B cell (primary cell): ENCODE measurements around the gene CRMP1. TPM values are rescaled to one million over a fixed set of nuclear protein-coding genes. Genes with fewer than 3 reads are reported as not detected.
A peak's percentile ranks its signal among the peaks of the same experiment; 100 is the strongest.

Source experiments
- ATAC-seq: fragments of 200-7000 bp; cut with Tn5 transposase; one replicate; pipeline ENCODE4 v1.10.0; 2021; ENCODE audit warnings: low read depth, mild to moderate bottlenecking, moderate number of reproducible peaks, moderate library complexity
- CTCF ChIA-PET: fragments of 350-600 bp; sonication (Branson Sonifier 250); formaldehyde crosslinking; loops from one replicate; lab custom pipeline; 2021; ENCODE audit warnings: antibody characterized with exemption, inconsistent platforms; lab: Charles Lee
- POLR2A ChIA-PET: fragments of 350-600 bp; sonication (Branson Sonifier 250); formaldehyde crosslinking; loops from one replicate; lab custom pipeline; 2021; ENCODE audit warnings: antibody characterized with exemption; lab: Charles Lee
- DNase-seq: peaks from one replicate; pipeline ENCODE4 v3.0.0; 2013
- H2AFZ ChIP-seq: 2 replicates; pipeline ENCODE4 v1.6.1; 2012; ENCODE audit warnings: mild to moderate bottlenecking, low read depth, low read length; ENCODE audit not compliant: insufficient read depth, poor library complexity, severe bottlenecking
- H3K27ac ChIP-seq, 2 donors: 1 replicate in 1 of 2; 2 replicates in 1 of 2; pipeline ENCODE4 v1.5.1; 2012 to 2013; ENCODE audit warnings: low read length in 2 of 2, mild to moderate bottlenecking in 2 of 2, moderate library complexity in 1 of 2
- H3K27me3 ChIP-seq, 4 experiments: fragments of 200-600 bp in 1 of 4; sonication (generic) in 1 of 4; replicated peaks in 1 of 4; 1 replicate in 2 of 4; 2 replicates in 2 of 4; pipeline versions ENCODE4 v1.6.1 to v1.7.0; 2013 to 2016; ENCODE audit warnings: low read length in 3 of 4, mild to moderate bottlenecking in 2 of 4, mixed read lengths in 1 of 4, moderate library complexity in 1 of 4; ENCODE audit not compliant: insufficient read depth in 4 of 4, control insufficient read depth in 3 of 4; ENCODE audit errors: control extremely low read depth in 1 of 4
- H3K36me3 ChIP-seq, 2 experiments: replicated peaks in 1 of 2; 1 replicate in 1 of 2; 2 replicates in 1 of 2; pipeline versions ENCODE4 v1.6.1 to v1.7.1; 2013; ENCODE audit warnings: low read length in 1 of 2; ENCODE audit not compliant: insufficient read depth in 2 of 2, control insufficient read depth in 1 of 2; ENCODE audit errors: control extremely low read depth in 1 of 2, extremely low read depth in 1 of 2
- H3K4me1 ChIP-seq, 2 donors: fragments of 200-600 bp in 1 of 2; sonication (generic) in 1 of 2; 1 replicate in 1 of 2; 2 replicates in 1 of 2; pipeline versions ENCODE4 v1.5.1 to v1.6.1; 2013 to 2017; ENCODE audit warnings: low read length in 2 of 2; ENCODE audit not compliant: control insufficient read depth in 2 of 2, insufficient read depth in 2 of 2
- H3K4me2 ChIP-seq: replicated peaks from 2 replicates; pipeline ENCODE3; 2012; ENCODE audit warnings: mild to moderate bottlenecking, low read depth, low read length; ENCODE audit not compliant: poor library complexity, severe bottlenecking
- H3K4me3 ChIP-seq, 5 experiments: fragments of 200-600 bp in 1 of 5; sonication (generic) in 1 of 5; 1 replicate in 3 of 5; 2 replicates in 2 of 5; pipeline versions ENCODE4 v1.5.1 to v1.7.0; 2011 to 2016; ENCODE audit warnings: low read length in 4 of 5, mild to moderate bottlenecking in 4 of 5, low read depth in 2 of 5, control low read depth in 1 of 5, moderate library complexity in 1 of 5; ENCODE audit not compliant: insufficient read depth in 1 of 5; ENCODE audit errors: control extremely low read depth in 1 of 5, extremely low read depth in 1 of 5
- H3K79me2 ChIP-seq: fragments of 200-600 bp; sonication (generic); one replicate; pipeline ENCODE4 v1.6.0; 2016; ENCODE audit warnings: low read length; ENCODE audit not compliant: control insufficient read depth, insufficient read depth
- H3K9ac ChIP-seq: fragments of 200-600 bp; sonication (generic); 2 replicates; pipeline ENCODE4 v1.6.1; 2017; ENCODE audit warnings: mild to moderate bottlenecking, low read length, moderate library complexity
- H3K9me3 ChIP-seq, 3 donors: one replicate each; pipeline versions ENCODE4 v1.6.1 to v1.7.1; 2013; ENCODE audit warnings: low read length in 2 of 3; ENCODE audit not compliant: control insufficient read depth in 2 of 3, insufficient read depth in 1 of 3; ENCODE audit errors: control extremely low read depth in 1 of 3
- H4K20me1 ChIP-seq: 2 replicates; pipeline ENCODE4 v1.6.0; 2012; ENCODE audit warnings: mild to moderate bottlenecking, low read length; ENCODE audit not compliant: insufficient read depth, control insufficient read depth, poor library complexity, severe bottlenecking
- H3K27ac Mint-ChIP-seq: one replicate; pipeline ENCODE4 v1.8.0; 2021; ENCODE audit warnings: mixed read lengths
- H3K27me3 Mint-ChIP-seq: one replicate; pipeline ENCODE4 v1.8.0; 2021; ENCODE audit warnings: mixed read lengths
- H3K4me1 Mint-ChIP-seq: one replicate; pipeline ENCODE4 v1.8.0; 2021; ENCODE audit warnings: mixed read lengths
- H3K4me3 Mint-ChIP-seq: one replicate; pipeline ENCODE4 v1.8.0; 2021; ENCODE audit warnings: mixed read lengths
- H3K9me3 Mint-ChIP-seq: one replicate; pipeline ENCODE4 v1.8.0; 2022; ENCODE audit warnings: mixed read lengths; ENCODE audit not compliant: insufficient read depth
- EZH2 ChIP-seq: IDR thresholded peaks from 2 replicates; pipeline ENCODE4 v1.6.1; 2012; ENCODE audit warnings: borderline replicate concordance, low read depth, mild to moderate bottlenecking, moderate library complexity, low read length; ENCODE audit not compliant: insufficient read depth, poor library complexity, severe bottlenecking
- WGBS: methylation state at CpG from one replicate; pipeline ENCODE4 v1.1.5; 2013; ENCODE audit warnings: missing lambda C conversion rate; ENCODE audit not compliant: insufficient coverage; 5-methylcytosine and 5-hydroxymethylcytosine counted together
- intact Hi-C: fragments of 100-400 bp; cut with micrococcal nuclease; formaldehyde crosslinking; loops from one replicate; pipeline ENCODE4 v1.10.0; 2022
- polyA plus RNA-seq: library from polyadenylated mRNA; depleted of rRNA; stranded (reverse); fragments of >200 nt; gene quantifications from 2 replicates; pipeline ENCODE4 v1.2.3, GENCODE V29; 2012
- total RNA-seq, 2 donors: library from RNA; stranded (reverse); fragments of 120-200 nt in 1 of 2; gene quantifications; 1 replicate in 1 of 2; 2 replicates in 1 of 2; pipeline versions ENCODE4 v1.2.3 to v1.2.4, GENCODE V29; 2013 to 2022
- TF ChIP-seq, protein P1 (sequence below): fragments of 200-600 bp; IDR thresholded peaks from one replicate; pipeline ENCODE4 v1.8.0; 2022; ENCODE audit warnings: antibody characterized with exemption, mild to moderate bottlenecking

The CRMP1 gene
- total and polyA plus RNA-seq, 2 donors (not counting 1 experiment from before 2014, with no cell fraction given), result 0.13 TPM; not detected in 1

DNA sequence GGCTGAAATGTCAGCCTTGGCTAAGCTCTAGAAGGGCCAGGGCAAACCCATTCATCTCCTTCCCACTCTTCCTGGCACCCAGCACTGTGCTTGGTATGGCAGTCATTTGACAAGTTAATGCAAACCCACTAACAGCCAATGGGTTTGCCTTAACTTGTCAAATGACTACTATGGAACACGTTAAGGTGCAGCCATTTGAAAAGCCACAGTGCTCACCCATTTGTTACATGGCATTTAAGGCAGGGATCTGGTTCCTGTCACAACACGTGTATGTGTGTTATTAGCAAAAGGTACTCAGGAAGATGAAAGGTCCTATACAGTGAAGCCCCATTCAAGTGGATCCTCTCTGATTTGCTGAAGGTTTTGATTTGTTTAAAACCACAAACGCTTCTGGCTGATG, 7.2 kb downstream of the CRMP1 start:
- no peaks in the 10 kb centered on the region for H3K36me3 ChIP-seq
- TF ChIP-seq EZH2, result no peak
- TF ChIP-seq, protein P1, sequence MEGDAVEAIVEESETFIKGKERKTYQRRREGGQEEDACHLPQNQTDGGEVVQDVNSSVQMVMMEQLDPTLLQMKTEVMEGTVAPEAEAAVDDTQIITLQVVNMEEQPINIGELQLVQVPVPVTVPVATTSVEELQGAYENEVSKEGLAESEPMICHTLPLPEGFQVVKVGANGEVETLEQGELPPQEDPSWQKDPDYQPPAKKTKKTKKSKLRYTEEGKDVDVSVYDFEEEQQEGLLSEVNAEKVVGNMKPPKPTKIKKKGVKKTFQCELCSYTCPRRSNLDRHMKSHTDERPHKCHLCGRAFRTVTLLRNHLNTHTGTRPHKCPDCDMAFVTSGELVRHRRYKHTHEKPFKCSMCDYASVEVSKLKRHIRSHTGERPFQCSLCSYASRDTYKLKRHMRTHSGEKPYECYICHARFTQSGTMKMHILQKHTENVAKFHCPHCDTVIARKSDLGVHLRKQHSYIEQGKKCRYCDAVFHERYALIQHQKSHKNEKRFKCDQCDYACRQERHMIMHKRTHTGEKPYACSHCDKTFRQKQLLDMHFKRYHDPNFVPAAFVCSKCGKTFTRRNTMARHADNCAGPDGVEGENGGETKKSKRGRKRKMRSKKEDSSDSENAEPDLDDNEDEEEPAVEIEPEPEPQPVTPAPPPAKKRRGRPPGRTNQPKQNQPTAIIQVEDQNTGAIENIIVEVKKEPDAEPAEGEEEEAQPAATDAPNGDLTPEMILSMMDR, result no peak
- peaks cover 41% of the 10 kb centered on the region for H3K27me3 Mint-ChIP-seq
- WGBS, result 33% methylated on average over 2 of the region's 3 CpGs
- no peak overlapping the region for H3K27ac ChIP-seq
- no peak overlapping the region for H3K4me3 Mint-ChIP-seq
- no peak overlapping the region for H3K9ac ChIP-seq
- H3K27ac Mint-ChIP-seq, result no peak overlapping the region
- H3K4me1 Mint-ChIP-seq, result peaks cover 40% of the 10 kb centered on the region
- H3K9me3 ChIP-seq, result peaks cover 0 to 36% (median 0%) of the 10 kb centered on the region in 3 donors
- ChIA-PET CTCF (no interaction called here), POLR2A (no interaction called here)
- intact Hi-C loops, result no loop called here
- H3K79me2 ChIP-seq, result no peaks in the 10 kb centered on the region
- H3K9me3 Mint-ChIP-seq, result no peaks in the 10 kb centered on the region
- no peaks in the 10 kb centered on the region for H4K20me1 ChIP-seq
- peaks cover 0 to 46% (median 22%) of the 10 kb centered on the region in 4 experiments for H3K27me3 ChIP-seq
- no peak overlapping the region for H3K4me3 ChIP-seq
- ATAC-seq (no peak), DNase-seq (no peak)
- H3K4me2 ChIP-seq, result no peak overlapping the region
- peaks cover 44 to 47% of the 10 kb centered on the region in 2 donors for H3K4me1 ChIP-seq
- H2AFZ ChIP-seq, result no peak overlapping the region

DNA sequence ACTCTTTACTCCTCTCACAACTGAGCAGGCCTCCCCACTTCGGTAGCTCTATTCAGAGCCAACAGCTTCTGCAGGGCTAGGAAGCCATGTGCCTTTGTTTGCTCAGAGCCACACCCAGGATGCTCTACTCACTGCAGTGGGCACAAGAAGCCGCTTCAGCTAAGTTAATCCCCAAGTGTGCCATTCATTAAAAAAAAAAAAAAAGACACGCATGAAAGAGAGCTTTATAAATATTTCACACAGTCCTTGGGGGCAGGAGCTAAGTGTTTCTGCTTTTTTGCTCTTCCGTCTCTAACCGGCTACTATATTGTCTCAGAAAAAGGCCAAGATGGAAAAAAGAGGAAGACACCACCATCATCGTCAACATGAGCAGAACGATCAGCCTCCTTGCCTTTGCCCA, 8.1 kb downstream of the CRMP1 start:
- DNase-seq, result peak; percentile 34
- peak overlapping the region; percentile 23 for H3K4me3 Mint-ChIP-seq
- POLR2A ChIA-PET, result no interaction called here

More for the DNA sequence above, 8.1 kb downstream of the CRMP1 start:
- Histone ChIP-seq H3K9ac (no peak overlapping the region), H3K4me3 (no peak overlapping the region), H3K4me2 (peak overlapping the region; percentile 20), H3K9me3 (peaks cover 0 to 28% (median 0%) of the 10 kb centered on the region in 3 donors), H3K79me2 (no peaks in the 10 kb centered on the region), H3K27me3 (peaks cover 0 to 37% (median 18%) of the 10 kb centered on the region in 4 experiments), H4K20me1 (no peaks in the 10 kb centered on the region), H3K4me1 (peaks cover 35 to 39% of the 10 kb centered on the region in 2 donors), H2AFZ (no peak overlapping the region), H3K27ac (no peak overlapping the region), H3K36me3 (no peaks in the 10 kb centered on the region)
- H3K9me3 Mint-ChIP-seq, result no peaks in the 10 kb centered on the region
- peak; percentile 58 for ATAC-seq
- CTCF ChIA-PET, result no interaction called here
- 18% methylated on average over 3 of the region's 7 CpGs for WGBS
- H3K27ac Mint-ChIP-seq, result peak overlapping the region; percentile 62
- intact Hi-C loops, result no loop called here
- peaks cover 45% of the 10 kb centered on the region for H3K27me3 Mint-ChIP-seq
- TF ChIP-seq, protein P1, result no peak
- no peak for TF ChIP-seq EZH2
- H3K4me1 Mint-ChIP-seq, result peaks cover 37% of the 10 kb centered on the region
